GM19452 (cell line): ENCODE measurements around the gene WDR90.
"Not testable (repeated sequence)": the region's sequence is repeated elsewhere in the genome, so short reads cannot be mapped to it uniquely, and the experiment has no call there.

Source experiments
- ATAC-seq: cut with Tn5 transposase; IDR thresholded peaks from one replicate; pipeline ENCODE4 v1.9.1; 2021; ENCODE audit not compliant: unreplicated experiment

WDR90 gene

DNA sequence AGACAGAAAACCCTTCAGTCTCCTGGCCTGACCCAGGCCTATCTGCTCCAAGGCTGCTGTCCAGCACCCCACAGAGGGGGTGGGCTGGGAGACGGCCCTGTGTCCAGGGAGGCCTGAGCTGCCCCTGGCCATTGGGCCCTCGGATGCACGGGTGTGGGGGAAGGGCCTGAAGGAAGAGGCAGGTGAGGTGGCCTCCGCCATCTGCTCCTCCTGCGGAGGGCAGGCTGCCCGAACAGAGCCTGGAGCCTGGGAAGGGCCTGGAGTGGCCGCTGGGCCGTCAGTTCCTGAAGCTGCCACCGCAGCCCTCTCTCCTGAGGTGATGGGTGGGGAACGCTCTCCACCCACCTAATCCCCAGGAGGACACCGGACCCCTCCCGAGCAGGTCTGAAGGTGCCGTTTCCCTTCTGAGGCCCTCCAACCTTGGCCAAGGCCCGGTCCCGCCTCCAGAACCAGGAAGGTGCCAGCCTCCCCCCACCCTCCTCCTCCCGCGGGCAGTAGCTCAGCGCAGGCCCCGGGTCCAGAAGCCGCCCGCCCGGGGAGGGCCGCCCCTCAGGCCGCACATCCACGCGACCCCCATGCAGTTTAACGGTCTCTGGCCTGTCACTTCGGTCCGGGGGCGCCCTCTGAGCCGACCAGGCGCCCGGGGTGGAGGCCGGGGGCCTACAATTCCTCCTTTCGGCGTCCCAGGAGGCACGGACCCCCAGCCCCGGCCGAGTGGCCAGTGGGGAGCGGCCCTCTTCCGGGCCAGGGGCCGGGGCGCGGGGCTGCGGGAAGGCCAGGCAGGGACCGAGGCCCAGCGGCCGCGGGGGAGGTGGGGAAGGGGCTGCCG is 55.6 kb downstream of the WDR90 start:
- ATAC-seq: no peak

DNA sequence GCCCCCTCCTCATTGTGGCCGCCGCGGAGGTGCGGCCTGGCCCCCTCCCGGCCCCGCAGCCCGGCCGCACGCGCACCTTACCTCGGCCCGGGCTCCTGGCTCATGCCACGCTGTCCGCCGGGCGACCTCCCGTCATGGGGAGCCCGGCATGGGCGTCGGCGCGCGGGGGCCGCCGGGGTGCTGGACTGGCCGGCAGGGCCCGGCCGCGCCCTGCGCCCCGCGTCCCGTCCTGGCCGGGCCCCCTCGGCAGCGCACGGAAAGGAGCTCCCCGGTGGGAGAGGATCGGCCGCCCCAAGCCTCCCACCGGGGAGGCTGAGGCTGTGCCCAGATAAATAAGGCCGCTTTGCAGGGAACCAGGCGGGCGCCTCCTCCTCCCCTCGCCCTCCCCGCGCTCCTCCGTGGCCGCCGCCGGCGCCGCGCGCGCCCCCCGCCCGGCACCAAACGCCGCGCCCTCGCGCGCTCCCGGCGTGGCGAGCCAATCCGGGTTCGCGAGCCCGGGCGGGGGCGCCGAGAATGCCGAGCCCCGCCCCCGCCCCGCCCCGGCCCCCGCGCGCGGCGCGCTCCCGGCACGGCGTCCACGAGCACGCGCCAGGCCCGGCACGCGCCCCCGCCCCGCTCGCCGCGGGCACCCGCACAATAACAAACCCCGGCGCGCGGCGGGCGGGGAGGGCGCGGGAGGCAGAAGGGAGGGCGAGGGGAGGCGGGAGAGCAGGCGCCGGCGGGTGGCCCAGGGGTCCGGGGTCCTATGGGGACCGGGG is 56.4 kb downstream of the WDR90 start, which contains the start of gene FBXL16:
Gene FBXL16 (minus strand): TSS at position 371 of the 758 bp plus-strand sequence. CDS start 8,396 bp downstream, outside the sequence.
- no peak for ATAC-seq

DNA sequence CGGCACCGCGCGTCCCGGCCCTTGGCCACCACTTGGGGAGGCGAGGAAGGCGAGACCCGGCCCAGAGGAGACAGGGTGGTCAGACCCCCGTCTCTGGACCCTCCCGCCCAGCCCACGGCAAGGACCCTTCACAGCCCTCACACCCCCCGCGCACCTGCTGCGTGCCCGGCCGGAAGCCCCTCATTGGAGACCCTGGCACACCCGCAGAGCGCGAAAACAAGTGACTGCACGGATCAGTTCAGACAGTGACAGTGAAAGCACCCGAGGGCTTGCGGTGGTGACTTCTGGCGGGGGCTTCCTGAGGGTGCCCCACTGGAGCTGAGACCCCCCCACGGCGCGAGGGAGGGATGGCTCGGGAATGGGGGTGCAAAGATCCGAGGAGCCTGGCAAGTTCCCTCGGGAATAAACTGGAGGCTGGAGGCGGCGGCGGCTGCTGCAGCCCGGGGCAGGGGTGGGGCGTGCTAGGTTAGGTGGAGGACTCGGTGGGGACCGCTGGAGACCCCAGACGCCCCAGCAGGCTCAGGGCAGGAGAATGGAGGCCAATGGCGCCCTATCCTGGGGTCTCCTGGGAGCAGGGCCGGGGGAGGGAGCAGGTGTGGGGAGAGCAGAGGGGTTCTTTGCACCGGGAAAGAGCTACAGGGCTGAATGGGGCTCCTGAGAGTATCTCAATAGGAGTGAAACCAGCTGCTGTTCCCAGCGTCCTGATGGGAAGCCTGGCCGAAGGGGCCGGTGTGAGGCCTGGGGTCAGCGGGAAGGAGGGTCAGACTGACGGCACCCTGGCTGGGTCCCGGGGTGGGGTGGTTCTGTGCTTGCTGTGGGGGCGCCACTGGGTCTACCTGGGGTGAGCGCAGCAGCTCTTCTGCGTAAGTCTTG is 57.3 kb downstream of the WDR90 start:
- ATAC-seq: no peak

DNA sequence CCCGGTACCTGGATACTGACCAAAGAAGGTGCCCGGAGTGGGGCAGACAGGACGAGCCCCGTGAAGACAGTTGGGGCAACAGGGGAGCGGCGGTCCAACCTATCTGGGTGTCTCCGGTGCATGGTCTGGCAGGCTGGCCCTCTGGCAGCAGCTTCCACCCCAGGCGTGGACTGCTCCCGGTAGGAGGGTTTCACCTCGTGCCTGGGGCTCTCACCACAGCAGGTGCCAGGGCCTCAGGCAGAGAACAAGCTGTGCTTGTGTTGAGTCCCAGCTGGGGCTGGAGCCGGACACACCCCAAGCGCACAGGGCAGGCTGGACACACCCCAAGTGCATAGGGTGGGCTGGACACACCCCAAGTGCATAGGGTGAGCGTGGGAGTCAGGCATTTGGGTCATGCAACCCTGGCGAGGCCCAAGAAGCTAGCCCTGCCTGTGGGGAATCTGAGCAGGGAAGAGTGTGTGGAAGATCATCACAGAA is 57.9 kb downstream of the WDR90 start:
- no peak for ATAC-seq

DNA sequence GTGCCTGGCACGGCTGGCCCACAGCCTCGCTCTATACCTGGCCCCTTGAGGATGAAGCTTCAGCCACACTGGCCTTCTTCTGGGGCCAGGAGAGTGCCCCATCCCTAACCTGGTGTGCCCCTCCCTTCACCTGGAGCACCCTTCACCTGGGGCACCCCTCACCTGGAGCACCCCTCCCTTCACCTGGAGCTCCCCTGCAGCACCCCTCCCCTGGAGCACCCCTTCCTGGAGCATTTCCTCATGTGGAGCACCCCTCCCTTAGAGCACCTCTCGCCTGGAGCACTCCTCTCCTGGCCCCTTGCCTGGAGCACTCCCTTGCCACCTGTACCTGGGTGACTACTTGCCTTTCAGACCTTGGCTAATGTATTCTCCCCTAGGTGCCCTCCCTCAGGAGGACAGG is 58.9 kb downstream of the WDR90 start:
- no peak for ATAC-seq

DNA sequence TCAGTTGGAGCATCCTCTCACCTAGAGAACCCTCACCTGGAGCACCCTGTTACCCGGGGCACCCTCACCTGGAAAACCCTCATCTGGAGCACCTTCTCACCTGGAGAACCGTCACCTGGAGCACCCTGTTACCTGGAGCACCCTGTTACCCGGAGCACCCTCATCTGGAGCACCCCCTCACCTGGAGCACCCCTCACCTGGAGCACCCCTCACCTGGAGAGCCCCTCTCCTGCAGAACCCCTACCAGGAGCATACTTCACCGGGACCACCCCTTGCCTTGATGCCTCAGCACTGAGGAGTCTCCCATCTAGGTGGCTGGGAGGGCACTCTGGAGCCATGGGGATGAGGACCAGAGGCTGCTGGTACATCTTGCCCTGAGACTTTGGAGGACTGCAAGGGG is 59.8 kb downstream of the WDR90 start:
- no peak for ATAC-seq

DNA sequence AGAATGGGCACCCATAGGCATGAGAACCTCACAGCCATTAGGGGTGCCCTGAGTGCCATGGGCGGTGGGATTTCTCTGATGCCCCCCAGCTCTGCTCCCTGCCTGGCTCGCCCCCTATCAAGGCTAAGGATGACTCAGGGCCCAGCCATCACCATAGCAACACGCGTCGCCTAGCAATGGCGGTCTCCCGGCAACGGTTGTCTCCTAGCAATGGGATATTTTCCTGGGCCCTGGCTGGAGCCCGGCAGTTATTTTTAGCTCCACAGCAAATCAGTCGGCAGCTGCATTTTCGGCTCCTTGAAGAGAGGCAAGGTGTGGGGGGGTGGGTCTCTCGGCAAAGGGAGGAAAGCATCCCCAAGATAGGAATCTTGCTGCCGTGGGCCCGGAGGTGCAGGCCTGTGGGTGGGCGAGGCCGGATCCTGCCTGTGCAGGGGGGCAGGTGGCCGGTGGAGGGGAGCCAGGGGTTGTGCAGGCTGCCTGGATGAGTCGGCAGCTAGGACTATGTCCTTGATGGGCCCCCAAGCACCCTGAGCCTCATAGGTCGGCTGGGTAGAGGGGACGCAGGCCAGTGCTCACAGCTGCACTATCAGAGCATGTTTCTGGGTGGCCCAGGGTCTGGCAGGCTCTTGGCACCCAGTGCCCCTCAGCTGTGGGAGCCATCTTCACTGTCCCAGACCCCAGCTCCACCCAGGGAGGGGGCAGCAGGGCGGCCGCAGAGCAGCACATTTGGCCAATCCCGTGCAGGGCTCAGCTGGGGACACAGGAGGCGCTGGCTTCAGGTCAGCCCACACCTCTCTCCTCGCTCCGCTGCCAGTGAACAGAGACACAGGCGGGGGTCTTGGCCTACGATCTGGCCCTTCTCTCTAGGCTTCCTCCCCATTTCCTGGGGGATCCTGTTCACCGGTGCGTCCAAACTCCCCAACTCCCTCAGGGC is 60.7 kb downstream of the WDR90 start:
- ATAC-seq: no peak

DNA sequence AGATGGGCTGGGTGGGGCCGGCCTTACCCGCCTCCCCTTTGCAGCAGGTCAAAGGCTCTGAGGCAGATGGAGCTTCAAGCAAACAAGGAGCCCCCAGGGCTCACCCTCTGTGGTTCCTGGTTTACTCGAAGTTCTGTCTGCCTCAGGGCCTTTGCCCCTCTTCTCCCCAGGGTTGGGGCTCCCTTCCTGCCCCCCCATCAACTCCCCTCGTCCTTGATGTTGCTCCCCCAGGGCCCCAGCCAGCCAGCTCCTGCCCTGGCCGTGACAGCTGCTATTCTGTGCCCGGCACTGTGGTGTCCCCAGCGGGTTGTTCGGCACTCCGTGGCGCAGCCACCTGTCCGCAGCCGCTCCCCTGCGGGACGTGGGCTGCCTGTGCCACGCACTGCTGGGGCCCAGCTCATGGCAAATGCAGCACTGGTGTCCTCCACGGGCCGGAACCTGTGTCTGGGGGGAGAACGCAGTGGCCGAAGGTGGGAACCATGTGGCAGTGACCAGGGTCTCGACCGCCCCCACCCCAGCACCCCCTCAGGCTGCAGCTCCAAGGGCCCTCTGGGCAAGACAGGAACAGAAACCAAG is 61.4 kb downstream of the WDR90 start:
- no peak for ATAC-seq

DNA sequence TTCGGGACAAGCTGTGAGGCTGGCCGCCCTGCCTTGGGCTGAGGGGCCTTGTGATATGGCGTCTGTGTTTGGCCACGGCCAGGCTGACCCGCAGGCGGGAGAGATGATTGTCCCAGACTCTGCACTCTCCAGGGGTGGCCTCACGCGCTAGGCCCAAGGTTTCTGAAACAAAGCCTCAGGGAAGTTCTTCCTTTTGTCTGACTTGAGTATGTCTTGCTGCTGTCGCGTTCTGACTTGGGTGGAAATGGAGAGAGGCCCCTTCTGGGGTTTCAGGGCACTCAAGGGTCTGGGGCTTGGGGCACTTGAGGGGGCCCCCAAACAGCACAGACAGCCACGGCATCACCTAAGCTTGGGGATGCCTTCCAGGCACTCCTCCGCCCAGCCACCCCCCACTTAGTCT is 61.9 kb downstream of the WDR90 start:
- no peak for ATAC-seq

DNA sequence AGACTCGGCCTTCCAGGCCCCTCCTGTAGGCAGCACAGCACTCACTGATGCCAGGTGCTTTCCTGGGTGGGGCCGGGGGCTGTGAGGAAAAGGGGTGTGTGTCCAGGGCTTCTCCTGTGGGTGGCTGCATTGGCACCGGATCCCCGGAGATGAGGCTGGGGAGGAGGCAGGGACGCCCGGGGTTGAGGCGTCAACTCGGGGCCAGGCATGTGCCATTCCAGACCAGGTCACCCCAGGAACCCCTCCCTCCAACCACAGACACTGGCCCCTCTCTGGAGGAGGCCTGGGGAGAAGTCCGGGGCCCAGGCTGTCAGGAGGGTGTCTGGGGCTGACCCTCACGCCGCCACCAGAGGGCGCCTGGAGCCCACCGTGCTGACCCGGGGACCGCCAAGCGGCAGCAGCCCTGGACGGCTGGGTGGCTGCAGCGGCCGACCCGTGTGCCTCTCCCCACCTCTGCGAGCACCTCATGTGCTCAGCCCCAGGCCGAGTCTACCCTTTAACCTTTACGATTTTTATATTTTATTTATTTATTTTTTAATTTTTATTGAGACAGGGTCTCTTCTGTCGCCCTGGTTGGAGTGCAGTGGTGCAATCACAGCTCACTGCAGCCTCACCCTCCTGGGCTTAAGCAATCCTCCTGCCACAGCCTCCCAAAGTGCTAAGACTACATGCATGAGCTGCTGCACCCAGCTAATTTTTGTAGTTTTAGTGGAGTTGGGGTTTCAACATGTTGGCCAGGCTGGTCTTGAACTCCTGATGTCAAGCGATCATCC is 62.6 kb downstream of the WDR90 start:
- no peak for ATAC-seq

DNA sequence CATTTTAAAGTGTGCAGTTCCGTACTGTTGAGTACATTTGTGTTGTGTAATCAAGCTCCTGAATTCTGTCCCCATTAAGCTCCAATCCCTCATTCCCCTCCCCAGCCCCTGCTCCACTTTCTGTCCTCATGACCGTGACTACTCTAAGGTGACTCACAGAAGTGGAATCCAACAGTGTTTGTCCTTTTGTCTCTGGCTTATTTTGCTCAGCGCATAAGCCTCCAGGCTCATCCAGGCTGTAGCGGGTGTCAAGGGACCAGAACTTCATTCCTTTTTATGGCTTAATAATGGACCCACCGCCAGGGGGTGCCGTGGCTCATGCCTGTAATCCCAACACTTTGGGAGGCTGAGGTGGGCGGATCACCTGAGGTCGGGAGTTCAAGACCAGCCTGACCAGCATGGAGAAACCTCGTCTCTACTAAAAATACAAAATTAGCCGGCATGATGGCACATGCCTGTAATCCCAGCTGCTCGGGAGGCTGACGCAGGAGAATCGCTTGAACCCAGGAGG is 63.6 kb downstream of the WDR90 start:
- not testable (repeated sequence) for ATAC-seq

DNA sequence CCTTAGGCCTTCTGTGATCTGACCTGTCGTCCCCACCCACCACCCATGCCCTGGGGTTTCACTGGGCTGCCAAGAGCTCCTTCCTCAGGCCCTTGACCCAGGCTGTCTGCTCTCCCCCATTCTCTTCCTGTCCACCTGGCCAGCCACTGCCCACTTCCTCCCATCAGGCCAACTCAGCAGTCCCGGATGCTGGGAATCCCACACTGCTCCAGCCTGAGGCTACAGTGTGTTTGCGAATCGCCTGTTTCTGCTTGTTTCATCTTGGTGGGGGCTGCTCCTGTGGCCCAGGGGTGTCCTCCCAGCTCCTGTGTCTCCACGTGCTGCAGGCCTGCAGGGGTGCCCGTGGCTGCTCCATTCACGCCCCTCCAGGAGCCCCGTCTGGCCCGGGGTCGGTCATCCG is 64.9 kb downstream of the WDR90 start:
- ATAC-seq: no peak

DNA sequence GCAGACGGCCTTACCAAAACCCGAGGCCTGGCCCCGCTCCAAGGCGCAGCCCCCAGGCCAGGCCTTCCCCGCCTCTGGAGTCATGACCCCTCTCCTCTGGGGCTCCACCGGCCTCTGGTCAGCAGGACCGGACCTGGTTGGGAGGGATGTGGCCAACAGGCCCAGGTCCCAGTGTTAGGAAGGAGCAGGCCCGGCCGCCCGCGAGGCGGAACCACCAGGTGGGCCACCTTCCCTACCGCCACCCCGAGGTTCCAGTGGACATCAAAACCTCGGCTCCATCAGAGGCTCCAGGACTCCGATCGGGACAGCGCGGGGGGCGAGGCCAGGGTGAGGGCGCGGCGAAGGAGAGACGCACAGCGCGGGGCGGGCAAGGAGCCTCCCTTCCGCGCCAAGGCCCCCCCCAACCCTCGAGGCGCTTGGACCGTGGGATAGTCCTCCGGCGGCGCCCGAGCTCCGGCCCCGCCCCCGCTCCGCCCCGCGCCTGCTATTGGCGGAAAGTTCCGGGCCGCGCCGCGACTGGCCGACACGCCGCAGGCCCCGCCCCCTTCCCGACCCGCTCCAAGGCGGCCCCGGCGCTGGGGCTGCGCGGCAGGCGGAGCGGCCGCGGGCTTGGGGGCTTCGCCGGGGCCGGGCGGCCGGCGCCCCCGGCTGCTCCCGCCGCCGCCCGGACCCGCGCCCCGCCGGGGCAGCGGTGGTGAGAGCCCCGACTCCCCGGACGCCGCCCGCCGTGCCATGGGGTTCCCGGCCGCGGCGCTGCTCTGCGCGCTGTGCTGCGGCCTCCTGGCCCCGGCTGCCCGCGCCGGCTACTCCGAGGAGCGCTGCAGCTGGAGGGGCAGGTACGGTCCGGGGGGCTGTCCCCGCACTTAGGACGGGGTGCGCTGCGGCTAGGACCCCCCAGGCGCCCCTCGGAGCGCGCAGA is 65.7 kb downstream of the WDR90 start, which contains the start of gene METRN:
Gene METRN (plus strand): TSS at position 561 of the 919 bp plus-strand sequence. CDS start 172 bp downstream, at position 733.
- peak; percentile 83 for ATAC-seq

DNA sequence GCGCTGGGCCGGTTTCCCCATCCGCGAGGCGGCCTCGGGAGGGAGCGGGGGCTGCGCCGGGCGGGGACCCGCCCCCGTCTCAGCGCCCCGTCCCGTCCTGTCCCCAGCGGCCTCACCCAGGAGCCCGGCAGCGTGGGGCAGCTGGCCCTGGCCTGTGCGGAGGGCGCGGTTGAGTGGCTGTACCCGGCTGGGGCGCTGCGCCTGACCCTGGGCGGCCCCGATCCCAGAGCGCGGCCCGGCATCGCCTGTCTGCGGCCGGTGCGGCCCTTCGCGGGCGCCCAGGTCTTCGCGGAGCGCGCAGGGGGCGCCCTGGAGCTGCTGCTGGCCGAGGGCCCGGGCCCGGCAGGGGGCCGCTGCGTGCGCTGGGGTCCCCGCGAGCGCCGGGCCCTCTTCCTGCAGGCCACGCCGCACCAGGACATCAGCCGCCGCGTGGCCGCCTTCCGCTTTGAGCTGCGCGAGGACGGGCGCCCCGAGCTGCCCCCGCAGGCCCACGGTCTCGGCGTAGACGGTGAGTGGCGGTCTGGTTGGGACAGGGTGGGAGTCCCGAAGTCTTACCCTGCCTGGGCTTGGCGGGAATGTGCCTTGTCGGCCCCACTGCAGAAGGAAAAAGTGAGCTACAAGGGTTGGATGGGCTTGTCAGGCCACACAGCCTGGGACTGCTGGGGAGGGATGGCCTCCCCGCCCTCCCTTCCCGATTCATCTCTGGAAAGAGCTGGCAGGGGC is 66.5 kb downstream of the WDR90 start:
- ATAC-seq: no peak

DNA sequence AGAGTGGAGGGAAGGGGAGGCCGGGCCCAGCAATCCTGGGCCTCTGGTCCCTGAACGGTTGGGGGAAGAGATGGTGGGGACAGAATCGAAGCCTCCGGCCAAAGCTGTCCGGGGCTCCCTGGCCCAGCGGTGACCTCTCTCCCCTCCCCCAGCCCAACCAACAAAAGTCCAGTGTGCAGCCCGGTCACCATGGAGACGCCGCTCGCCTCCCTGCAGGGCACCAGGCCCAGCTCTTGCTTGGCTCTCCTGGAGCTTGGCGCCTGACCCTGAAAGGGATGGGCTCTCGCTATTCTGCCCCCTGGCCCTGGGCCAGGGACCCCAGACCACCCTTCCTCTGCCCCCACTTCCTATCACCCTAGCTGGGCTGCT is 67.0 kb downstream of the WDR90 start:
- ATAC-seq: no peak

DNA sequence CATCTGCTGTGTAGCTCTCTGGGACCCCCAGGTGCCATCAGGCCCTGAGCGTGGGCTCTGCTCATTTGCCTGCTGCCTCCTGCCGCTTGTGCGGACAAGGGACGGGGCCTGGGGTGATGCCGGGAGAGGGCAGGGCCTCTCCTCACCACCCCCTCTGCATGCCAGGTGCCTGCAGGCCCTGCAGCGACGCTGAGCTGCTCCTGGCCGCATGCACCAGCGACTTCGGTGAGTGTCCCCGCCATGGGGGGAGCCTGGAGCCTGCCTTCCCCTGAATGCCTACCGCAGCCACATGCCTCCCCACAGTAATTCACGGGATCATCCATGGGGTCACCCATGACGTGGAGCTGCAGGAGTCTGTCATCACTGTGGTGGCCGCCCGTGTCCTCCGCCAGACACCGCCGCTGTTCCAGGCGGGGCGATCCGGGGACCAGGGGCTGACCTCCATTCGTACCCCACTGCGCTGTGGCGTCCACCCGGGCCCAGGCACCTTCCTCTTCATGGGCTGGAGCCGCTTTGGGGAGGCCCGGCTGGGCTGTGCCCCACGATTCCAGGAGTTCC is 67.7 kb downstream of the WDR90 start:
- no peak for ATAC-seq
